ENCODE results near the gene MADCAM1.

The MADCAM1 gene

DNA sequence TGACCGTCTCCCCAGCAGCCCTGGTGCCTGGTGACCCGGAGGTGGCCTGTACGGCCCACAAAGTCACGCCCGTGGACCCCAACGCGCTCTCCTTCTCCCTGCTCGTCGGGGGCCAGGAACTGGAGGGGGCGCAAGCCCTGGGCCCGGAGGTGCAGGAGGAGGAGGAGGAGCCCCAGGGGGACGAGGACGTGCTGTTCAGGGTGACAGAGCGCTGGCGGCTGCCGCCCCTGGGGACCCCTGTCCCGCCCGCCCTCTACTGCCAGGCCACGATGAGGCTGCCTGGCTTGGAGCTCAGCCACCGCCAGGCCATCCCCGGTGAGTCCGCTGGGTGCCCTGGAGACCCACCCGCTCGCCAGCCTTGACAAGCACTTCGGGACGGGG lies 2.2 kb downstream of the MADCAM1 start:
- no peak overlapping the region for H3K27ac Mint-ChIP-seq
- H3K36me3 Mint-ChIP-seq (ENCODE audit: low read depth): peaks cover 4% of the 10 kb centered on the region
- peaks cover 53% of the 10 kb centered on the region for H3K27me3 Mint-ChIP-seq (ENCODE audit: low read depth)
- TF ChIP-seq, protein P1, sequence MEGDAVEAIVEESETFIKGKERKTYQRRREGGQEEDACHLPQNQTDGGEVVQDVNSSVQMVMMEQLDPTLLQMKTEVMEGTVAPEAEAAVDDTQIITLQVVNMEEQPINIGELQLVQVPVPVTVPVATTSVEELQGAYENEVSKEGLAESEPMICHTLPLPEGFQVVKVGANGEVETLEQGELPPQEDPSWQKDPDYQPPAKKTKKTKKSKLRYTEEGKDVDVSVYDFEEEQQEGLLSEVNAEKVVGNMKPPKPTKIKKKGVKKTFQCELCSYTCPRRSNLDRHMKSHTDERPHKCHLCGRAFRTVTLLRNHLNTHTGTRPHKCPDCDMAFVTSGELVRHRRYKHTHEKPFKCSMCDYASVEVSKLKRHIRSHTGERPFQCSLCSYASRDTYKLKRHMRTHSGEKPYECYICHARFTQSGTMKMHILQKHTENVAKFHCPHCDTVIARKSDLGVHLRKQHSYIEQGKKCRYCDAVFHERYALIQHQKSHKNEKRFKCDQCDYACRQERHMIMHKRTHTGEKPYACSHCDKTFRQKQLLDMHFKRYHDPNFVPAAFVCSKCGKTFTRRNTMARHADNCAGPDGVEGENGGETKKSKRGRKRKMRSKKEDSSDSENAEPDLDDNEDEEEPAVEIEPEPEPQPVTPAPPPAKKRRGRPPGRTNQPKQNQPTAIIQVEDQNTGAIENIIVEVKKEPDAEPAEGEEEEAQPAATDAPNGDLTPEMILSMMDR (IDR thresholded peaks at IDR 0.05; ENCODE audit: unreplicated experiment in 3 of 3): no peak
- peaks cover 4% of the 10 kb centered on the region for H3K4me1 Mint-ChIP-seq
- H3K4me3 Mint-ChIP-seq: peak overlapping the region in 2 of 3 experiments; percentile 50 to 66
- H3K9me3 Mint-ChIP-seq: no peaks in the 10 kb centered on the region

DNA sequence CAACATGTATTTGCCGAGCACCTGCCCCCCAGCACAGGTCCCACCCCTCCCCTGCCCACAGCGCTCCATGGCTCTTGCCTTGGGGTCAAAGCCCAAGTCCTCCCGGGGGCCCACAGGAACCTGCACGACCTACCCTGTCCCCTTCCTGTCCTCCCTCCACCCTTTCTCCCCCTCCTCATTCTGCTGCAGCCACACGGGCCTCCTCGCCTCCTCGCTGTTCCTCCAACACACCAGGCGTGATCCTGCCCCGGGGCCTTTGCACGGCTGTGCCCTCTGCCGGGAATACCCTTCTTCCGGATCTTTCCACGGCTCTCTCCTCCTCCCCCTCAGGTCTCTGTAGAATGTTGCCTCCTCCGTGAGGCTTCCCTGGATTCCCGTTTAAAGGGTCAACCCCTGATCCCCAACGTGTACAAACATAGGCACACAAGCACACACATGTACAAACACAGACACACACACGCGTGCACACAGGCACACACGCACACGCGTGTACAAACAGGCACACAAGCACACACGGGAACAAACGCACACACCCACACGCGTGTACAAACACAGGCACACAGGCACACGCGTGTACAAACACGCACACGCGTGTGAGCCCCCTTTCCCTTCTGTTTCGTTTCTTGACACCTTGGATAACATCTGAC lies 2.8 kb downstream of the MADCAM1 start:
- Mint-ChIP-seq H3K27me3 (ENCODE audit: low read depth) (peaks cover 53% of the 10 kb centered on the region), H3K4me3 (peak overlapping the region; percentile 72 to 75 (median 73)), H3K36me3 (ENCODE audit: low read depth) (no peaks in the 10 kb centered on the region), H3K4me1 (peaks cover 4% of the 10 kb centered on the region), H3K27ac (peak overlapping the region in 2 of 3 experiments; percentile 31 to 65), H3K9me3 (no peaks in the 10 kb centered on the region)
- TF ChIP-seq, protein P1 (IDR thresholded peaks at IDR 0.05; ENCODE audit: unreplicated experiment in 3 of 3): no peak

DNA sequence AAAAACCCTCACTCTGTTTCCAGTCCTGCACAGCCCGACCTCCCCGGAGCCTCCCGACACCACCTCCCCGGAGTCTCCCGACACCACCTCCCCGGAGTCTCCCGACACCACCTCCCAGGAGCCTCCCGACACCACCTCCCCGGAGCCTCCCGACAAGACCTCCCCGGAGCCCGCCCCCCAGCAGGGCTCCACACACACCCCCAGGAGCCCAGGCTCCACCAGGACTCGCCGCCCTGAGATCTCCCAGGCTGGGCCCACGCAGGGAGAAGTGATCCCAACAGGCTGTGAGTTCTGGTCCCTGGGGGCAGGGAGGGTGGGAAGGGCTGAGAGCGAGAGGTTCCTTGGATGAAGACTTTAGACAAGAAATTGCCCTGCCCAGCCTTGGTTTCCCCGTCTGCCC lies 5.4 kb downstream of the MADCAM1 start:
- Mint-ChIP-seq H3K9me3 (no peaks in the 10 kb centered on the region), H3K36me3 (ENCODE audit: low read depth) (no peaks in the 10 kb centered on the region), H3K4me1 (peaks cover 9% of the 10 kb centered on the region), H3K4me3 (no peak overlapping the region), H3K27me3 (ENCODE audit: low read depth) (peaks cover 40% of the 10 kb centered on the region), H3K27ac (no peak overlapping the region)
- TF ChIP-seq, protein P1 (IDR thresholded peaks at IDR 0.05; ENCODE audit: unreplicated experiment in 3 of 3): no peak

DNA sequence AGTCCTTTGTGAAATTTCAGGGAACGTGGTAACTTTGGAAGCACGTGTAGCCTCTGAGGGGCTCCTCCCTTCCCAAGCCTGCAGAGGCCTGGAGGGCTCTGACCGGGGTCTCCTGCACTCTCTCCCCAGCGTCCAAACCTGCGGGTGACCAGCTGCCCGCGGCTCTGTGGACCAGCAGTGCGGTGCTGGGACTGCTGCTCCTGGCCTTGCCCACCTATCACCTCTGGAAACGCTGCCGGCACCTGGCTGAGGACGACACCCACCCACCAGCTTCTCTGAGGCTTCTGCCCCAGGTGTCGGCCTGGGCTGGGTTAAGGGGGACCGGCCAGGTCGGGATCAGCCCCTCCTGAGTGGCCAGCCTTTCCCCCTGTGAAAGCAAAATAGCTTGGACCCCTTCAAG lies 8.3 kb downstream of the MADCAM1 start:
- peaks cover 9% of the 10 kb centered on the region for H3K36me3 Mint-ChIP-seq (ENCODE audit: low read depth)
- H3K4me1 Mint-ChIP-seq: peaks cover 23% of the 10 kb centered on the region
- no peak overlapping the region for H3K4me3 Mint-ChIP-seq
- H3K27ac Mint-ChIP-seq: no peak overlapping the region
- H3K9me3 Mint-ChIP-seq: no peaks in the 10 kb centered on the region
- TF ChIP-seq, protein P1 (IDR thresholded peaks at IDR 0.05; ENCODE audit: unreplicated experiment in 3 of 3): no peak
- peaks cover 24% of the 10 kb centered on the region for H3K27me3 Mint-ChIP-seq (ENCODE audit: low read depth)

DNA sequence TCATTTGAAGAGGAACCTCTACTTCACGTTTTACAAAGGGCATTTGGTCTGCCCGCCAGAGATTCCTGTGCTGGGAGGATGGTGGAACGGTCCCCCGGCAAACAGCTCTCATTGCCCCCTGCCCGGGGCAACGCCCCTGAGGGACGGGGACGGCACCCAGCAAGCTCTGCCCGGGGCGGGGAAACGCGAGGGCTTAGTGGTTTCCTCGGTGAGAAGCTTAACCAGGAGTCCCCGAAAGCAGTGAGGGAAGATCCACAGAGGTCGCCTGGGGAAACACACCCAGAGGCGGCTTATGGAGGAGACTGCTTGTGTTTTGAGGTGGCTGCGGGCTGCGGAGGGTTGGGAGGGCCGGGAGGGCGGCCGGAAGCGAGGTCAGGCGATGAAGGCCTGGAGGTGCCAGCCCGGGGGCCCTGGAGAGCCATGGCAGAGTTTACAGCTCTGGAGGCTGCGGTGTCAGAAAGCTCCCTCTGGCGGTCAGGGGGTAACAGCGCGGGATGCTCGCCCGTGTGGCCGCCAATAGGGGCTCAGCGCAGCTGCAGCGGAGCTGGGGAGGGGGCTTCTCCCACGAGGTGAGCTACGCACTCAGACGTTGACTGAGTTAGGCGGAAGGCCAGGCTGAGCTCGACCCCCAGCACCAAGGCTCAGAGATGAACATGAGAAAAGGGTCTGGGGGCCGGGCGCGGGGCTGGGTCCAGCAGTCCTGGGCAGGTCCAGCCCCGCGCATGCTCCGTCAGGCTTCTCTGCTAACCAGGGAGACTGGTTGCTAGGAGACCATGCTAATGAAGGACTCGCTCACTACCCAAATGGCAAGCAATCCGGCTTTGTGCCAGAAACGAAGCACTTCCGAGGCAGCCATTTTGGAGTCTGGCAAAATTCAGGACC lies 10.4 kb downstream of the MADCAM1 start:
- Mint-ChIP-seq H3K27ac (peak overlapping the region; percentile 97 to 98 (median 97)), H3K9me3 (no peaks in the 10 kb centered on the region), H3K27me3 (ENCODE audit: low read depth) (peaks cover 12% of the 10 kb centered on the region), H3K36me3 (ENCODE audit: low read depth) (peaks cover 9% of the 10 kb centered on the region), H3K4me3 (peak overlapping the region; percentile 84 to 93 (median 88)), H3K4me1 (peaks cover 36% of the 10 kb centered on the region)
- TF ChIP-seq, protein P1 (IDR thresholded peaks at IDR 0.05; ENCODE audit: unreplicated experiment in 3 of 3): peak; percentile 98 to 99 (median 98)
